Ovary (tissue), 9 donors: Measurements from ENCODE around the gene BIN2. TPM values are rescaled to one million over a fixed set of nuclear protein-coding genes. Genes with fewer than 3 reads are reported as not detected.

Source experiments
- DNase-seq, 5 donors: peaks; one replicate each; pipeline ENCODE4 v3.0.0-alpha.2; 2019 to 2020
- H3K27ac ChIP-seq, 2 donors: fragments of 200-600 bp; one replicate each; pipeline versions ENCODE4 v1.5.1 to v1.8.0; 2019 to 2022
- H3K27me3 ChIP-seq: fragments of 200-600 bp; one replicate; pipeline ENCODE4 v1.8.0; 2022
- H3K36me3 ChIP-seq: fragments of 200-600 bp; sonication (generic); one replicate; pipeline ENCODE4 v1.5.1; 2019
- H3K4me1 ChIP-seq: one replicate; pipeline ENCODE4 v1.8.1; 2013; ENCODE audit warnings: mild to moderate bottlenecking, moderate library complexity; ENCODE audit not compliant: insufficient read depth
- H3K4me3 ChIP-seq: fragments of 200-600 bp; sonication (generic); one replicate; pipeline ENCODE4 v1.5.1; 2017
- H3K9me3 ChIP-seq, 2 donors: fragments of 200-600 bp in 1 of 2; sonication (generic) in 1 of 2; one replicate each; pipeline versions ENCODE4 v1.5.1 to v1.8.1; 2013 to 2019; ENCODE audit warnings: mild to moderate bottlenecking in 1 of 2, moderate library complexity in 1 of 2
- EP300 ChIP-seq: sonication (generic); formaldehyde crosslinking; IDR thresholded peaks from one replicate; pipeline ENCODE4 v1.6.1; 2017; ENCODE audit warnings: antibody characterized with exemption
- POLR2A ChIP-seq: fragments of 450-650 bp; IDR thresholded peaks from one replicate; pipeline ENCODE4 v1.6.1; 2017; ENCODE audit warnings: antibody characterized with exemption, mild to moderate bottlenecking, moderate library complexity
- WGBS, 3 donors: extraction: QIAGEN DNeasy Blood & Tissue Kit in 1 of 3; methylation state at CpG; one replicate each; pipeline versions ENCODE4 v1.1.5 to v1.1.7; 2013 to 2017; 5-methylcytosine and 5-hydroxymethylcytosine counted together
- intact Hi-C, 4 donors: fragments of 100-400 bp; cut with DNase I; formaldehyde crosslinking; loops; one replicate each; pipeline versions ENCODE4 v1.11.0 to v1.15.1; 2022 to 2023
- polyA plus RNA-seq, 2 donors: library from polyadenylated mRNA; stranded (reverse); fragments of 200-250 nt in 1 of 2; fragments of 350-450 nt in 1 of 2; fragmentation: Illumina TruSeq in 1 of 2; extraction: RNeasy Lipid Tissue Mini Kit (QIAGEN cat#74804) in 1 of 2; gene quantifications; one replicate each; pipeline ENCODE4 v1.2.3, GENCODE V29; 2013 to 2014
- total RNA-seq, 7 donors: library from RNA; depleted of rRNA in 2 of 7; stranded (reverse); fragments of >200 nt in 2 of 7; fragmentation: NEBNext Ultra II Directional in 3 of 7; extraction: Animal tissue kit (Norgen Biotek cat#: 25700) in 3 of 7; gene quantifications; one replicate each; pipeline versions ENCODE4 v1.1.0 to v1.2.4, GENCODE V29; 2016 to 2023
- TF ChIP-seq, protein P1 (sequence below), 3 donors: fragments of 450-650 bp in 2 of 3; fragments of 200-600 bp in 1 of 3; IDR thresholded peaks; one replicate each; pipeline versions ENCODE4 v1.5.1 to v1.8.0; 2016 to 2022; ENCODE audit warnings: antibody characterized with exemption in 3 of 3, mild to moderate bottlenecking in 1 of 3
- donor health status: DM: no; HTN: no; CAD: no; lungs with moderate emphysema.
- donor health status: DM: no; HTN: no; CAD: no.
- donor health status: Bipolar disorder and iron deficiency.
- donor health status: DM: yes; HTN: yes; CAD: no.
- donor health status: DM: no; HTN: no; CAD: no.
- donor health status: DM: yes; HTN: yes; CAD: no.

The BIN2 gene
- total and polyA plus RNA-seq, 9 donors: 1.1 to 7.6 (median 1.5) TPM

DNA sequence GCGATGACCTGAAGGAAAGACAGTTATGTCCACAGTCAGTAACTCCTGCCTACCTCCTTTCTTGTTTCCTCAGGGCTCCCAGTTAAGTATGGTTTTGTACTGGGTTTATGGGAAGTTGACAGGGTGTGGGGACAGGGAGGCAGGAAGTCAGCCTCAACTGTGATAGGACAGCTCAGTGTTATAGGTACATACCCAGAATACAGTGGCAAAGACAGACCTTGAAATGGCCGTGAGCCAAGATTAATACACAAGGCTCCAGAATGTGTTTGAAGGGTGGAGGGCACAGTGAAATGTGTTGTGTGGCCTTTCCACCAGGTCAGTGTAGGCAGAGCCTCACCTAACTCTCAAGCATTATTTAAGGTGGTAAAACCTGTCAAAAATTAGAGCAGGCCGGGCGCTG, 4.6 kb upstream of the BIN2 start:
- DNase-seq: no peak
- H3K4me1 ChIP-seq: no peaks in the 10 kb centered on the region
- no peak for TF ChIP-seq EP300
- TF ChIP-seq, protein P1, sequence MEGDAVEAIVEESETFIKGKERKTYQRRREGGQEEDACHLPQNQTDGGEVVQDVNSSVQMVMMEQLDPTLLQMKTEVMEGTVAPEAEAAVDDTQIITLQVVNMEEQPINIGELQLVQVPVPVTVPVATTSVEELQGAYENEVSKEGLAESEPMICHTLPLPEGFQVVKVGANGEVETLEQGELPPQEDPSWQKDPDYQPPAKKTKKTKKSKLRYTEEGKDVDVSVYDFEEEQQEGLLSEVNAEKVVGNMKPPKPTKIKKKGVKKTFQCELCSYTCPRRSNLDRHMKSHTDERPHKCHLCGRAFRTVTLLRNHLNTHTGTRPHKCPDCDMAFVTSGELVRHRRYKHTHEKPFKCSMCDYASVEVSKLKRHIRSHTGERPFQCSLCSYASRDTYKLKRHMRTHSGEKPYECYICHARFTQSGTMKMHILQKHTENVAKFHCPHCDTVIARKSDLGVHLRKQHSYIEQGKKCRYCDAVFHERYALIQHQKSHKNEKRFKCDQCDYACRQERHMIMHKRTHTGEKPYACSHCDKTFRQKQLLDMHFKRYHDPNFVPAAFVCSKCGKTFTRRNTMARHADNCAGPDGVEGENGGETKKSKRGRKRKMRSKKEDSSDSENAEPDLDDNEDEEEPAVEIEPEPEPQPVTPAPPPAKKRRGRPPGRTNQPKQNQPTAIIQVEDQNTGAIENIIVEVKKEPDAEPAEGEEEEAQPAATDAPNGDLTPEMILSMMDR (IDR thresholded peaks at IDR 0.05): no peak
- TF ChIP-seq POLR2A: no peak
- H3K27me3 ChIP-seq: no peaks in the 10 kb centered on the region
- H3K36me3 ChIP-seq: no peaks in the 10 kb centered on the region
- H3K4me3 ChIP-seq: no peak overlapping the region
- H3K9me3 ChIP-seq: no peaks in the 10 kb centered on the region
- WGBS, 3 donors: 85 to 88% (median 86%) methylated on average over 4 of the region's 4 CpGs
- intact Hi-C loops: no loop called here
- no peak overlapping the region for H3K27ac ChIP-seq

- DNase-seq: no peak
- Histone ChIP-seq H3K27me3 (no peaks in the 10 kb centered on the region), H3K27ac (no peak overlapping the region), H3K4me1 (no peaks in the 10 kb centered on the region), H3K9me3 (no peaks in the 10 kb centered on the region), H3K36me3 (no peaks in the 10 kb centered on the region), H3K4me3 (no peak overlapping the region)
- whole genome bisulfite sequencing, 3 donors: 52 to 63% (median 60%) methylated on average over 7 of the region's 7 CpGs
- no peak for TF ChIP-seq EP300
- TF ChIP-seq, protein P1 (IDR thresholded peaks at IDR 0.05): no peak
- no peak for TF ChIP-seq POLR2A
- intact Hi-C loops: no loop called here
These were observed 2.9 kb upstream of the BIN2 start for GRCh38 chr12:51326698-51327439.

- Histone ChIP-seq H3K27ac (no peak overlapping the region), H3K36me3 (no peaks in the 10 kb centered on the region), H3K4me1 (no peaks in the 10 kb centered on the region), H3K27me3 (no peaks in the 10 kb centered on the region), H3K9me3 (no peaks in the 10 kb centered on the region), H3K4me3 (no peak overlapping the region)
- intact Hi-C loops: no loop called here
- no peak for DNase-seq
- WGBS, 3 donors: 86 to 93% (median 87%) methylated on average over 4 of the region's 4 CpGs
- TF ChIP-seq POLR2A (no peak), EP300 (no peak)
- TF ChIP-seq, protein P1 (IDR thresholded peaks at IDR 0.05): no peak
These were observed 979 bp upstream of the BIN2 start for GRCh38 chr12:51324953-51325352.

- intact Hi-C loops: no loop called here
- H3K4me1 ChIP-seq: no peaks in the 10 kb centered on the region
- WGBS, 3 donors: 89 to 92% (median 91%) methylated on average over 15 of the region's 15 CpGs
- no peak overlapping the region for H3K27ac ChIP-seq
- H3K9me3 ChIP-seq: no peaks in the 10 kb centered on the region
- TF ChIP-seq EP300 (no peak), POLR2A (no peak)
- TF ChIP-seq, protein P1 (IDR thresholded peaks at IDR 0.05): no peak
- no peaks in the 10 kb centered on the region for H3K36me3 ChIP-seq
- DNase-seq: no peak
- H3K4me3 ChIP-seq: no peak overlapping the region
- H3K27me3 ChIP-seq: no peaks in the 10 kb centered on the region
These were observed 535 bp downstream of the BIN2 start for GRCh38 chr12:51323317-51323960.
